Esophagus squamous epithelium (tissue), 5 donors: Measurements from ENCODE around the gene RARG. TPM values are rescaled to one million over a fixed set of nuclear protein-coding genes. Genes with fewer than 3 reads are reported as not detected.
A peak's percentile ranks its signal among the peaks of the same experiment; 100 is the strongest.

ENCODE experiments used
- DNase-seq: peaks from one replicate; lab custom pipeline; 2025; lab: John Stamatoyannopoulos, UW
- H3K27ac ChIP-seq, 4 donors: fragments of 200-600 bp; sonication (generic); one replicate each; pipeline ENCODE4 v1.5.1; 2016 to 2019; ENCODE audit warnings: mild to moderate bottlenecking in 1 of 4
- H3K27me3 ChIP-seq, 4 donors: fragments of 200-600 bp; sonication (generic); 1 replicate in 3 of 4; 2 replicates in 1 of 4; pipeline versions ENCODE4 v1.5.1 to v1.6.0; 2017 to 2021; ENCODE audit warnings: antibody characterized with exemption in 1 of 4
- H3K36me3 ChIP-seq, 3 donors: fragments of 200-600 bp; sonication (generic); one replicate each; pipeline ENCODE4 v1.5.1; 2016 to 2019
- H3K4me1 ChIP-seq, 3 donors: fragments of 200-600 bp; sonication (generic); one replicate each; pipeline ENCODE4 v1.5.1; 2017 to 2019
- H3K4me3 ChIP-seq, 4 donors: fragments of 200-600 bp; sonication (generic); 1 replicate in 3 of 4; 2 replicates in 1 of 4; pipeline ENCODE4 v1.5.1; 2016 to 2019; ENCODE audit warnings: mild to moderate bottlenecking in 2 of 4, moderate library complexity in 1 of 4
- H3K9me3 ChIP-seq, 3 donors: fragments of 200-600 bp; sonication (generic); one replicate each; pipeline ENCODE4 v1.5.1; 2016 to 2019
- POLR2A ChIP-seq, 4 donors: fragments of 450-650 bp; IDR thresholded peaks; one replicate each; pipeline ENCODE4 v1.6.1; 2017; ENCODE audit warnings: antibody characterized with exemption in 4 of 4, mild to moderate bottlenecking in 4 of 4, moderate library complexity in 3 of 4
- WGBS, 2 donors: methylation state at CpG; one replicate each; pipeline ENCODE4 v1.1.5; 2018; 5-methylcytosine and 5-hydroxymethylcytosine counted together
- intact Hi-C: fragments of 100-400 bp; cut with DNase I; formaldehyde crosslinking; loops from one replicate; pipeline ENCODE4 v1.15.0; 2022
- total RNA-seq, 4 donors: library from RNA; depleted of rRNA; stranded (reverse); fragments of >200 nt; gene quantifications; one replicate each; pipeline ENCODE4 v1.1.0, GENCODE V29; 2016
- TF ChIP-seq, protein P1 (sequence below), 6 experiments: fragments of 450-650 bp in 4 of 6; fragments of 200-600 bp in 2 of 6; sonication (generic) in 2 of 6; IDR thresholded peaks; one replicate each; pipeline ENCODE4 v1.5.1; 2016 to 2019; ENCODE audit warnings: antibody characterized with exemption in 6 of 6, mild to moderate bottlenecking in 4 of 6, moderate library complexity in 4 of 6
- donor health status: DM: yes; HTN: yes; CAD: no.

The RARG gene
- total RNA-seq, 4 donors from 2014 or later: 98.0 to 171 (median 125) TPM

DNA sequence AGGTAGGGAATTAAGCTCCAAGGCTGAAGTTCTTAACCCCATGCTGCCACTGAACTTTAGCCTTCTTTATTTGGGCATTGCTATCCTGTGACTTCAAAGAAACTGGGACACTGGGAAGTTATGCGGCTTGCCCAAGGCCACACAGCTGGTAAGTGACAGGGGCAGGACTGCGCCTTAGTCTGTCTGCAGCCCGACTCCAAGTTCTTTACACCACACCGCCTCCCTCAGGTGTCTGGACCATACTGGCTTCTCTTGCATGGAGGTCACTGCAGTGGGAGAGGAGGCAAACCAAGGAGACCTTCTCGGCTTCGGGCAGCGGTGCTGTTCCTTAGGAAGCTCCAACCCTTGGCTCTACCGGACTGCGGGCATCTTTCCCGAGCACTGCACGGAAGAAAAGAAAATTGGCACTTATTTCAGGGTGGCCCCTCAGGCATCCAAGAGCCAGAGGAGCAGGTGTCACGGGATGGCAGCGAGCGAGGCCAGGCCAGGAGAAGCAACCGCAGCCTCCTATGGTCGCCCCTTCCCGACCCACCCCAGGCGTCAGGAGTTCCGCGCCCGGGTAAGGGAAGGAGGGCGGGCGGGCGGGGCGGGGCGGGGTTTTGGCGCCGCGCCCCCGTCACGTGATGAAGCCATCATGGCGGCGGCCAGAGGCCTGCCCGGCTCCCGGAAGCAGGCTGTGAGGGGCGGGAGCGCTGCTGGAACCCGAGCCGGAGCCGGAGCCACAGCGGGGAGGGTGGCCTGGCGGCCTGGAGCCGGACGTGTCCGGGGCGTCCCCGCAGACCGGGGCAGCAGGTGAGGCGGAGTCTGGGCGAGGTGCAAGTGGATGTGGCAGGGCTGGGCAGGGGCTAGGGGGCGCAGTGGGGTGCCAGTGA lies 19.7 kb upstream of the RARG start:
- Histone ChIP-seq H3K27me3 (no peaks in the 10 kb centered on the region), H3K4me1 (peaks cover 23 to 52% (median 32%) of the 10 kb centered on the region in 3 donors), H3K36me3 (peaks cover 0 to 34% (median 8%) of the 10 kb centered on the region in 3 donors), H3K4me3 (peak overlapping the region; percentile 62 to 95 (median 78)), H3K27ac (peak overlapping the region; percentile 91 to 97 (median 94)), H3K9me3 (no peaks in the 10 kb centered on the region)
- intact Hi-C loops: loop anchor here (5.0 kb wide), 1 partner anchor 34 kb away; no protein-coding TSS in a partner anchor
- WGBS, 2 donors: 0% methylated on average over 2 to 4 of the region's 51 CpGs
- TF ChIP-seq, protein P1, sequence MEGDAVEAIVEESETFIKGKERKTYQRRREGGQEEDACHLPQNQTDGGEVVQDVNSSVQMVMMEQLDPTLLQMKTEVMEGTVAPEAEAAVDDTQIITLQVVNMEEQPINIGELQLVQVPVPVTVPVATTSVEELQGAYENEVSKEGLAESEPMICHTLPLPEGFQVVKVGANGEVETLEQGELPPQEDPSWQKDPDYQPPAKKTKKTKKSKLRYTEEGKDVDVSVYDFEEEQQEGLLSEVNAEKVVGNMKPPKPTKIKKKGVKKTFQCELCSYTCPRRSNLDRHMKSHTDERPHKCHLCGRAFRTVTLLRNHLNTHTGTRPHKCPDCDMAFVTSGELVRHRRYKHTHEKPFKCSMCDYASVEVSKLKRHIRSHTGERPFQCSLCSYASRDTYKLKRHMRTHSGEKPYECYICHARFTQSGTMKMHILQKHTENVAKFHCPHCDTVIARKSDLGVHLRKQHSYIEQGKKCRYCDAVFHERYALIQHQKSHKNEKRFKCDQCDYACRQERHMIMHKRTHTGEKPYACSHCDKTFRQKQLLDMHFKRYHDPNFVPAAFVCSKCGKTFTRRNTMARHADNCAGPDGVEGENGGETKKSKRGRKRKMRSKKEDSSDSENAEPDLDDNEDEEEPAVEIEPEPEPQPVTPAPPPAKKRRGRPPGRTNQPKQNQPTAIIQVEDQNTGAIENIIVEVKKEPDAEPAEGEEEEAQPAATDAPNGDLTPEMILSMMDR (IDR thresholded peaks at IDR 0.05): peak in 5 of 6 experiments; percentile 11 to 52 (median 29)
- peak in 2 of 4 donors; percentile 5 to 50 for TF ChIP-seq POLR2A (IDR thresholded peaks at IDR 0.05)
- DNase-seq: no peak

DNA sequence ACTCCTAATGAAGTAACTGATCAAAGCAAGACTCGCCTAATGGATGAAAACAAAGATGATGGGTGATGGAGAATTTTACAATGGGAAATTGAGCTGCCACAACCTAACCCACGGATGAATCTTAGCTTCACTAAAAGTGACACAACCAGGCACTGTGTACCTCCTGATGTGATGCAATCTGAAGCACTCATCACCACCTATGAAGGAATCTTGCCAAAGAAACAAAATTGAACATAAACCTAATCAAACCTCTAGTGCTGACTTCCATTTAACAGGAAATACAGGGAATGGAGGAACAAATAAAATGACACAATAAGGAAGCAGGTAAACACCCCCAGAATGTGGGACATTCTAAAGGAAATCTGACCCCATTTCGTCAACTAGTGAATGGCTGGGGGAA lies 13.3 kb upstream of the RARG start:
- Histone ChIP-seq H3K27me3 (peaks cover 0 to 18% (median 0%) of the 10 kb centered on the region in 4 donors), H3K4me3 (no peak overlapping the region), H3K9me3 (no peaks in the 10 kb centered on the region), H3K36me3 (no peaks in the 10 kb centered on the region), H3K4me1 (no peaks in the 10 kb centered on the region), H3K27ac (no peak overlapping the region)
- intact Hi-C loops: no loop called here
- WGBS, 2 donors: 79 to 80% methylated on average over 3 of the region's 3 CpGs
- no peak for TF ChIP-seq POLR2A (IDR thresholded peaks at IDR 0.05)
- TF ChIP-seq, protein P1 (IDR thresholded peaks at IDR 0.05): no peak
- DNase-seq: no peak

DNA sequence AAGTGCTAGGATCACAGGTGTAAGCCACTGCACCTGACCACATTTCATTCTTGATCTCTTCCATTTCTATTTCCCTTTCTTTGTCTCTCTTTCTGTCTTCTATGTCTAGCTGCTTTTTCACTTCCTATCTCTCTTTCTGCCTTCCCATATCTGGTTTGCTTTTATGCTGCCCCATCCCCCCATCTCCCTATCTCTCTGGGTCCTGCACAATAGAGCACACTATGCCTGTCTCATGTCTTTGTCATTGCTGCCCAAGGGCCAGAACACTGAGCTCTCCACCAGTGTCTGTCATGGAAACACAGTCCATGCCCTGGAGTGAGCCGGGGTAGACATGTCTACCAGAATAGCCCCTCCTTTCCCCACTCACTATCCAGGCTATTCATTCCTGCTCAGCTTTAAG lies 12.3 kb upstream of the RARG start:
- no peaks in the 10 kb centered on the region for H3K4me1 ChIP-seq
- intact Hi-C loops: no loop called here
- no peak for TF ChIP-seq POLR2A (IDR thresholded peaks at IDR 0.05)
- TF ChIP-seq, protein P1 (IDR thresholded peaks at IDR 0.05): no peak
- no peaks in the 10 kb centered on the region for H3K36me3 ChIP-seq
- no peaks in the 10 kb centered on the region for H3K9me3 ChIP-seq
- no peak overlapping the region for H3K27ac ChIP-seq
- H3K27me3 ChIP-seq: peaks cover 0 to 18% (median 0%) of the 10 kb centered on the region in 4 donors
- WGBS, 2 donors: 55 to 92% methylated on average over 1 of the region's 1 CpG
- H3K4me3 ChIP-seq: no peak overlapping the region
- no peak for DNase-seq

DNA sequence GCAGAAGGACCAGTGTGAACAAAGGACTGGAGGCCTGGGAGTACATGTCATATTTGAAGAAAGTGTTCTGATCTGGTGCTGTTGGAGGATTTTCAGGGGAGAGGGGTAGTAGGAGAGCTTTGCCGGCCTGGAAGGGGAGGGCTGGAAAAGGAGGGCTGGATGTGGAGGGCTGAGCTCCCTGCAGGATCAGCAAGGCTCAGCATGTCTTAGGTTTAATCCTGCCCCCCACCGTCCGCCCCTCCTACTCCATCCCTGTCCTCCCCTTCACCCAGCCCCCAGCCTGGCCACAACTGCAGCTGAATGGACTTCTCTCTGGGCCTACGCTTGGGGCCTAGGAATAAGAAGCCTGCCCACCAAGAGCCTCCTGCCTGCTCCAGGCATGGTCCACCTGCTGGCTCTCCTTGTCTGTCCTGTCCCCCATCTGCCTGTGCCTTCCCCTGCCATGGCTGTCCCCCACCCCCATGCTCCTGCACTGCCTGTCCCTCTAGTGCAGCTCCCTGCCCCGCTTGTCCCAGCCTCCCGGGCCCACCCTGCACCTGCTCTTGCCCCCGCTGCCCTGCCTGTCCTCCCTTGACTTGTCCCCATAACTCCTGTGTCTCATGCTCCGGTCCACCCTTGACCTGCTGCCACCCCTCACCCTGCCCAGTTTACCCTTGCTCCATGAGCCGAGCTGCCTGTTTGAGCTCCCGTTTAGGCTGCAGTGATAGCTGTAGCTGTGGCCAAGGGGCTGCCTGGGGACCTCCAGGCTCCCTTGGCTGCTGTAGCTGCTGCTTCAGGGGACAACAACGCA lies 9.8 kb upstream of the RARG start:
- Histone ChIP-seq H3K9me3 (no peaks in the 10 kb centered on the region), H3K4me3 (no peak overlapping the region), H3K36me3 (no peaks in the 10 kb centered on the region), H3K4me1 (peaks cover 0 to 2% (median 0%) of the 10 kb centered on the region in 3 donors), H3K27ac (no peak overlapping the region), H3K27me3 (peaks cover 0 to 18% (median 0%) of the 10 kb centered on the region in 4 donors)
- intact Hi-C loops: no loop called here
- no peak for DNase-seq
- WGBS, 2 donors: 73 to 80% methylated on average over 4 to 9 of the region's 11 CpGs
- TF ChIP-seq, protein P1 (IDR thresholded peaks at IDR 0.05): no peak
- TF ChIP-seq POLR2A (IDR thresholded peaks at IDR 0.05): no peak
